HepG2 (cell line): ENCODE results near the gene DLG1.

ENCODE experiments used
- CTCF ChIP-seq: sonication (generic); formaldehyde crosslinking; IDR thresholded peaks from 2 replicates; pipeline ENCODE4 v1.5.0; 2020; ENCODE audit warnings: mild to moderate bottlenecking, missing genetic modification reagents, moderate library complexity
- POLR2A ChIP-seq, 2 experiments: IDR thresholded peaks; 2 replicates each; pipeline ENCODE4 v1.6.1; 2011; ENCODE audit warnings: low read depth in 2 of 2, low read length in 2 of 2, mild to moderate bottlenecking in 1 of 2, moderate library complexity in 1 of 2; ENCODE audit not compliant: insufficient read depth in 1 of 2

GRCh38 chr3:197236362-197236761 is 62.0 kb downstream of the DLG1 start:
- TF ChIP-seq CTCF (CRISPR knock-in tag) (no peak), POLR2A (IDR thresholded peaks at IDR 0.05; ENCODE audit: insufficient read depth in 1 of 2, low read depth in 2 of 2, low read length in 2 of 2) (no peak)
